ENCODE results near the gene LACTB. TPM values are rescaled to one million over a fixed set of nuclear protein-coding genes. Genes with fewer than 3 reads are reported as not detected.

LACTB gene
- total RNA-seq, 1 donor from 2014 or later = 22.3 TPM

Other genes starting within 250 kb of the LACTB start
- gene TPM1, start 79.1 kb upstream of the LACTB start, total RNA-seq = 4,103 and 4,525 TPM in 2 replicates
- 145 and 176 TPM in 2 replicates for gene RPS27L, start 35.6 kb downstream of the LACTB start, total RNA-seq
- gene RAB8B, start 67.7 kb downstream of the LACTB start, total RNA-seq = 16.4 and 24.0 TPM in 2 replicates
- gene APH1B, start 155.7 kb downstream of the LACTB start, total RNA-seq = 15.2 and 19.7 TPM in 2 replicates